ENCODE data around the gene ABCB1.
"Not testable (repeated sequence)": the region's sequence is repeated elsewhere in the genome, so short reads cannot be mapped to it uniquely, and the experiment has no call there.

DNA sequence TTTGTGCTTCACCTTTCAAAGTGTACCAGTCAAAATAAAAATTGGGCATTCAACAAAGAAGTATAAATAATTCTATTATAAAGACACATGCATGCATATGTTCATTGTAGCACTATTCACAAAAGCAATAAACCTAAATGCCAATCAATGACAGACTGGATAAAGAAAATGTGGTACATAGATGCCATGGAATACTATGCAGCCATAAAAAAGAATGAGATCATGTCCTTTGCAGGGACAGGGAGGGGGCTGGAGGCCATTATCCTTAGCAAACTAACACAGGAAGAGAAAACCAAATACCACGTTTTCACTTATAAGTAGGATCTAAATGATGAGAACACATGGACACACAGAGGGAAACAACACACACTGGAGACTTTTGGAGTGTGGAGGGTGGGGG is 28.2 kb downstream of the ABCB1 start:
- TF ChIP-seq CTCF (IDR thresholded peaks at IDR 0.05; ENCODE audit: low read length); EZH2 (IDR thresholded peaks at IDR 0.05; ENCODE audit: borderline replicate concordance, low read length): not testable (repeated sequence)
